Activated T-helper 9 cell treated with anti-CD3 and anti-CD28 coated beads, Interleukin-2, amount 50 U/mL, for 16 hours (primary cell): ENCODE measurements around the gene MKNK1.

Experiments used
- DNase-seq: peaks from one replicate; pipeline ENCODE4 v3.0.0-alpha.2; 2020; ENCODE audit warnings: low read depth

MKNK1 gene

GRCh38 chr1:46558141-46558963, 45.7 kb downstream of the MKNK1 start:
- DNase-seq: no peak

DNA sequence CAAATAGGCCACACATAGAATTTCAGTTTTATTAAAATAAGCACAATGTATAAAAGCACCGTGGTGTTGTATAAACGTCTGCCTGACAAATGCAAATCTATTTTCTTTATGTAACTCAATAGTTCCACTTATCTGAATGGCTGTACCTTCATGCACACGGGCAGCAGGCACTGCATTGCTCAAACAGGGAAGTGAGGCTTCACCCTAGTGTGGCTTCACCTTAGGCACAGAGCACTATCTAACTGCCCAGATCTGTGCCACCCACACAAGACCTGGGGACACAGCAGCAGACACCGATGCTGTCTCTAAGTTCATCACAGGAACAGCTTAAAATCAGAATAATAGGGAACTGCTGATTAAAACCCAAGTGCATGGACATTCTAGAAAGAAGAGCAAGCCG, 46.7 kb downstream of the MKNK1 start:
- DNase-seq: no peak

- DNase-seq: no peak
Observed at GRCh38 chr1:46556822-46557221, 47.2 kb downstream of the MKNK1 start.

DNA sequence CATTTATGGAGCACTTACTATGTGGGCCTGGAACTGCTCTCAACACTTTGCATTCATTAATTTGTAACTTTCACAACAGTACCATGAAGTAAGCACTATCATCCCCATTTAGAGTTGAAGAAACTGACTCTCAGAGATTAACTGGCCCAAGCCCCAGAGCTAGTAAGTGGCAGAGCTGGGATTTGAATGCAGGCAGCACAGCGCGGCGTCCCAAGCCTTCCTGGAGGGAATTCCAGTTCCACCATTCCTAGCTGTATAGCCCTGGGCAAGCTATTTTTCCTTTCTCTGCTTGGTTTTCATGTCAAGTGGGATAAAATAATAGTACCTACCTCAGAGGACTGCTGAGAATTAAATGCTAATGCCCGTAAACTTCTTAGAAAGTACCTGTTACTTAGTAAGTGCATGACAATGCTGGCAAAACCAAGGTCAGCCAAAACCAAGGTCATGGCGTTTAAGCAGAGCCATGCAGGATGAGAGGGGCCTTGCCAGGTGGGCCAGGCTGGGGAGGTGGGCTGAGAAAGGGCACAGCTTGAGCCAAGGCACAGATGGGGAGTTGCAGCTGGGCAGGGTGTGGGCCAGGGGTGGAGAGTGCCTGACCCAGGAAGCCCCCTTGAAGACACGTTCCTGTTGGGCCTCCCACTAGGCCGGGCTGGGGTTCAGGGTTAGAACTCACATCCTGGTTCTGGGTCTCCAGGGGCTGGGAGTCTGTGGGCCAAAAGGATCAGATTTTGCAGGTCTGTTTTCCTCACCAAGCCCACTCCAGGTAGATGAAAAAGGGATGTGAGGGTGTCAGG, 48.0 kb downstream of the MKNK1 start:
- no peak for DNase-seq

DNA sequence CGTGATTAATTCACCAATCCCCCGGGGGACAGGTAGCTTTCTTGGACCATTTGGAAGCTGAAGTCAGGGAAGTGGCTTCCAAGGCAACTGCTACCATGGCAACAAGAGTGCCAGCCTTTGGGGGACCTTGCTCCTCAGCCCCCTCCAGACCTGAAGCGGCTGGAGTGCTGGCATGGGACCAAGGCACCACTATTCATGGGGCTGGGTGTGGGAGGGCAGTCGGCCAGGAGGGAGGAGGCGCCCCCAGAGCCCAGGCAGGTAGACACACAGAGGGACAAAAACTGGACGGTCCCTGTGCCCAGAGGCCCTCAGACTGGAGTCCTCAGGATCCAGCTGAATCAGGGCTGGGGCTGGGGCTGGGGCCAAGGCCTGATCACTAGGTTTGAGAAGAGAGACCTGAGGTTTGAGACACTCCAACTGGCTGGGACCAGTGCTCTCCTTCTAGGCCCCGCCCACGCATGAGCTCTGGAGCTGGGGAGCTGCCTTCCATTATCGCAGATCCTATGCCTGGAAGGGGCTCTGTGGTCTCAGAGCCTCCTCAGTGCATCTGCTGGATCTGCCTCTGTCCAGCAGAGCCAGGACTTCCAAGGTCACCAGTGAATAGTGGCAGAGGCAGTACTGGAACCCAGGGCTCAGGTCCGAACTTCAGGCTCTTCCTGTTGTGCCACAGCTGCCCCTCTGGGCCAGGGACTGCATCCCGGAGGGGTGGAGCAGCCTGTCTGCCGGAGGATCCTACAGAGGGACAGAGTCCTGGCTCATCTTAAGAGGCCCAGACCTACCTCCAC, 49.3 kb downstream of the MKNK1 start:
- DNase-seq: no peak

DNA sequence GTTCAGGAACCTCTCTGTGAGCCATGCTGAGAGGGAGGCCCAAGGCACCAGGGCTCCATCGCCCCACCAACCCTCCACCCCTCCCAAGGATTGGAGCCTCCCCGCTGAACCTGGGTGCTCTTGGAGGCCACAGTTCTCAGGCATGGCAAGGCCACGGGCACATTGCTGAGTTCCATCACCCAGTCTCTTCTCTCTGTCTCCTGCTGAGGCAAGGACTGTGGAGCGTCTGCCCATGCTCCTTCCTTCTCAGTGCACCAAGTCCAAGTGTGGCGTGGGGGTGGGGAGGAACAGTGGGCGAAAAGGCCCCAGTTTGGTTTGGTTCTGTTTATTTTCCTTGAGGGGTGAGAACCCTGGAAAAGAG, 49.9 kb downstream of the MKNK1 start:
- DNase-seq: no peak

DNA sequence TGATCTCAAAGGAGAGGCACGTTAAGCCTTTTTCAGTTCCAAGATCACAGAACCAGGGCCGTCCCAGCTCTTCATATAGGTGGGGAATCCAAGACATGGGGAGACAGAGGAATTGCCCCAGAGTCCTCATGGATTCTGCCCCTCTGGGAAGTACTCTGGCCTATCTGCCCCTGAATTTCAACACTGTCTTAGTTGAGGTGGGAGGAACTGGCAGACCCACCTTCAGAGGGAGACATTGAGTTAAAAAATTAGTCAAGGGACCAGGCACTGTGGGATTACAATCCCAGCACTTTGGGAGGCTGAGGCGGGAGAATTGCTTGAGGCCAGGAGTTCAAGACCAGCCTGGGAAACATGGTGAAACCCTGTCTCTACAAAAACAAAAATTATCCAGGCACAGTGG, 50.6 kb downstream of the MKNK1 start:
- no peak for DNase-seq

GRCh38 chr1:46552357-46553237, 51.5 kb downstream of the MKNK1 start:
- no peak for DNase-seq

GRCh38 chr1:46551597-46552095, 52.4 kb downstream of the MKNK1 start, which contains the start of gene KNCN:
Gene KNCN (minus strand): TSS chr1:46551647. CDS start chr1:46551215, 432 bp downstream.
- no peak for DNase-seq

DNA sequence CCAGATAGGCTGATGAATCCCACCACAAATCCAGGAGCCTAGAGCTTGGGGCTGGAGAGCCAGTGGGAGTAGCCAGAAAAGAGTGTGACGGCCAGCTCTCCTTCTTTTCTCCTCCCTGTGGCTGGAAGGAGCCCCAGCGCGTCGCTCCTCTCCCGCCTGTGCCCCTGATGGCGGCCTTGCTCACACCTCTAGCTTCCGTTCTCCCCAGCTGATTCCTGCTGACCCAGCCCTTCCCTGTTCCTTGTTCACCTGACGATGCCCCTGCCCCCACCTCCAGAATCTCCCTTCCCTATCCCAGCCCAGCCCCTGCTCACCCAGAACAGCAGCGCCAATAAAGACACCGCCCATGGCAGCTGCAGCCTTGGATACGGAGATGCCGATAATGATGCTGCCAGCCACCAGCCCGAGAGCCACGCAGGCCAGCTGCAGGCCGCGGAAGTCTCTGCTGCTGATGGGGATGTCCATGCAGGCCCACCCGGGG, 53.3 kb downstream of the MKNK1 start:
- no peak for DNase-seq

GRCh38 chr1:46549697-46550681, 54.1 kb downstream of the MKNK1 start:
- peak; percentile 20 for DNase-seq

- DNase-seq: no peak
Observed at GRCh38 chr1:46547481-46548383, 56.3 kb downstream of the MKNK1 start.

DNA sequence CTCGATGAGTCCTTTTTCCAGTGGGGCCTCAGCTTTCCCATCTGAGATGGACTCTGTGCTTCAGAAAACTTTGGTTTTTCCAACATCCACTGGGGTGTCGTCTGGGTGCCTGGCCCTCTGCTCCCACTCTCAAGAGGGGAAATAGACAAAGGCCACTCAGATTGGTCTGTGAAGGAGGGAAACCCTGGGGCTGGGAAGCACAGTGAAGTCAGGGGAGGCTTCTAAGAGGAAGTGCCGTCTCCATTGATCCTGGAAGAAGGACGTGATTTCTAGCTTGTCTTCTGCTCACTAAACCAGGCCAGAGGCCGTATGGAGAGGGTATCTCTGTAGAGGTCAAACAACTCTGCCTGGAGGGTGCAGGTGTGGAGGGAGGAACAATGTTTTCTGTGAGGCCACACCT, 57.9 kb downstream of the MKNK1 start:
- DNase-seq: no peak

- no peak for DNase-seq
Observed at GRCh38 chr1:46545784-46546183, 58.3 kb downstream of the MKNK1 start.

DNA sequence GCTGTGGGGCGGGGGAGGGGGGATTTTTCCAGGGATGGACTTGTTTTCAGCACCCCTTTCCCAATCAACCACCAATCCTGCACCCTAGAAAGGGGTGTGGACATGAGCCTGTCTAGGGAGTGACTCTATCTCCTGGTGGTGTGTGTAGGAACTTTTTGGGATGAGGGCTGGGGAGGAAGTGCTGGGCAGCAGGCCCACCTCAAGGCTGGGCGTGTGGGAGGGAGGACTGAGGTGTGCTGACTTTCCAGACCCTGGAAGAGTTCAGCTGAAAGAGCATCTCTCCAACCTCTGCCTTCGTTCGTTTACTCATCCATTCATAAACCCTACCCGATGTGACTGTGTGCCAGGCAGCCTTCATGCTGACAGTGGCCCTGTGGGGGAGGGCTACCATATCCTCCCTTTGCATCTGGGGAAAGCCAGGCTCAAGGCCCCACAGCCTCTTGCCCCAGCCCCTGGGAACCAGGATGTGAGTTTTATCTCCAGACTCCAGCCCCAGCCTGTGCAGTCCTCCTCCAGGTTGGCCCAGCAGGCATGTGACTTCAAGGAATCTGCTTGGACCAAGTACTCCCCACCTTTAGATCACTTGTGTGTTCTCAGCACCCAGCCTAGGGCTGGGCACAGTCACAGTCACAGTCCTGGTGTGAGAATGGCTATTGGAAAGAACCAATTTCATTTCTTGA, 59.4 kb downstream of the MKNK1 start:
- DNase-seq: no peak

DNA sequence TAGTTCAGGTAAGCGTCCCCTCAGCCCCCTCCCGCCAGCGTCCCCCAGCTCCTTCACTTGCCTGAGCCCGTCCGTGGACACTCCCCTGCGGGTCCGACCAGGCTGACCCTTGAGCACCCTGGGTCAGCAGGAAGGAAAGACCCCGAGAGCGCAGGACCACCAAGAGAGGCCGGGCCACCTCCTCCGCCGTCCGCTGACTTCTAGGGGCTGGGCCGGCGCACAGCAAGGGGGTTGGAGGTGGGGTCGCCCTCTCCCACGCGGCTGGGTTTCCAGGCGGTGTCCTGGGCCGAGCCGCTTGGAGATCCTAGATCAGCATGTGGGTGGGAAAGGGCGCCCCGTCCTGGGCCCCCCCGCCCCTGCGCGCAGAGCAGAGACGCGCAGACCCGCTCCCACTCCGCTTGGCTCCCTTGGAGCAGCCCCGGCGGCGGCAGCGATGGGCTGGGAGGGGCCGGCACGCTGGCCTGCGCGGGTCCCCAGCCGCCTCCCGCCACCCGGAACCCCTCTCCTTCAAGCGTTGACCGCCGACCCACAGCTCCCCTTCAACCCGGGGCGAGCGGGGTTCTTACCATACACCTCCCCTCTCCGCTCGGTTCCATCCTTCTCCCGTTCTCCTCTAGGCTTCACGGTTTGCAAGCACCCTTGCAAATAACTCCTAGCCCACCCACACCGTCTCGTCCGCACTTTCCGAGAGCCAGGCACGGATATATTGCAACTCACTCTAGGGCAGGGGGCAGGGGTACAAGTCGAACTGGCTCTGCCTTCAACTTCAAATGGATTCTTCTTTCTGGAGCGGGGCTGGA, 60.1 kb downstream of the MKNK1 start:
- DNase-seq: no peak

DNA sequence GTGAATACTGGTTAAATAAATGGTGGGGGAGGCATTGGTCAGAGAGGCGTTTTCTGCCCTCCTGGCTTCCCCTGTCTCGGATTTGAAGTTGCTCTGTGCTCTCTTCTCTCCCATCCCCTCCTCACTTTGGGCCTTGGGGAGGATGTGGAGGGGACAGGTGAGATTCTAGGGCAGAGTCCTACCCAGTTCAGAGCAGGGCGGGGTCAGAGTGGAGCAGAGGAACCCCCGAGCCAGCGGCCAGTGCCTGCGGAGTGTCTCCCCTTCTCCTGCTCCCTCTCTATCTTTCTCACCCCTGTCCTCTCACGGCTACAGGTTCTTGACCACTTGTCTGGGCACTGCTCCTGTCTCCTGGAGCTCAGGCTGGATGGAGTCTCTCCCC, 60.7 kb downstream of the MKNK1 start:
- no peak for DNase-seq

DNA sequence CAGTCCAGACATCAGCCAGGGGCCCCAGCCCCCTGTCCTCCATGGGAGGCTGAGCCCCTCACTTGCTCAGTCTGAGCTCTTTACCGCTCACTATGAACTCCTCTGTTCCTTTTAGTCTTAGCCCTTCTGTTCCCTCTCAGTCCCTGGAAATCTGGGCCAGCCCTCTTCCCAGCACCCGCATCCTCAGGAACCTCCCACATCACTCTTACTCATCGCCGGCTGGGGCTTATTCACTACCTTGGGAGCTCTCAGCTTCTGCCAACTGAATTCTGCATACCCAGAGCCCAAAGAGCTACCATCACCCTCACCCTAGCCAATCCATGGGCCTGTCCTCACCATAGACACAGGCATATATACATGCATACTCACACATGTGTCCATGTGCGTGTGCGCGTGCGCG, 64.1 kb downstream of the MKNK1 start:
- no peak for DNase-seq
